HS-5 (cell line): ENCODE data around the gene MATN3.

ENCODE experiments used
- DNase-seq: peaks from one replicate; pipeline ENCODE4 v3.0.0-alpha.2; 2012; ENCODE audit warnings: low read depth

The MATN3 gene

GRCh38 chr2:20037660-20038059 lies 25.2 kb upstream of the MATN3 start:
- DNase-seq: no peak

- DNase-seq: no peak
Measured at GRCh38 chr2:20035955-20036666, 23.6 kb upstream of the MATN3 start.

GRCh38 chr2:20034821-20035220 lies 22.4 kb upstream of the MATN3 start:
- DNase-seq: no peak

- DNase-seq: no peak
Measured at GRCh38 chr2:20034218-20034617, 21.8 kb upstream of the MATN3 start.

GRCh38 chr2:20033322-20033721 lies 20.9 kb upstream of the MATN3 start:
- DNase-seq: no peak

- no peak for DNase-seq
Measured at GRCh38 chr2:20030224-20030623, 17.8 kb upstream of the MATN3 start.

GRCh38 chr2:20027705-20028434 lies 15.4 kb upstream of the MATN3 start:
- DNase-seq: no peak

- no peak for DNase-seq
Measured at GRCh38 chr2:20027260-20027677, 14.8 kb upstream of the MATN3 start.

GRCh38 chr2:20025065-20025786 lies 12.8 kb upstream of the MATN3 start:
- no peak for DNase-seq

GRCh38 chr2:20023688-20024087 lies 11.2 kb upstream of the MATN3 start:
- no peak for DNase-seq

- DNase-seq: no peak
Measured at GRCh38 chr2:20021405-20022009, 9.0 kb upstream of the MATN3 start.

- no peak for DNase-seq
Measured at GRCh38 chr2:20019747-20020146, 7.3 kb upstream of the MATN3 start.

- no peak for DNase-seq
Measured at GRCh38 chr2:20018601-20019152, 6.2 kb upstream of the MATN3 start.

- DNase-seq: no peak
Measured at GRCh38 chr2:20016346-20016745, 3.9 kb upstream of the MATN3 start.

GRCh38 chr2:20015482-20016083 lies 3.1 kb upstream of the MATN3 start:
- no peak for DNase-seq

- DNase-seq: no peak
Measured at GRCh38 chr2:20013126-20013849, 820 bp upstream of the MATN3 start.

GRCh38 chr2:20012032-20012281 lies 511 bp downstream of the MATN3 start:
- DNase-seq: no peak

GRCh38 chr2:20011276-20012031 lies 1.0 kb downstream of the MATN3 start:
- DNase-seq: no peak

- no peak for DNase-seq
Measured at GRCh38 chr2:20008703-20009102, 3.8 kb downstream of the MATN3 start.

GRCh38 chr2:20005891-20006470 lies 6.5 kb downstream of the MATN3 start:
- DNase-seq: no peak
